GM21619 (cell line): ENCODE measurements around the gene TGM5.
"Not testable (repeated sequence)": the region's sequence is repeated elsewhere in the genome, so short reads cannot be mapped to it uniquely, and the experiment has no call there.

Source experiments
- ATAC-seq: cut with Tn5 transposase; IDR thresholded peaks from one replicate; pipeline ENCODE4 v1.9.1; 2021; ENCODE audit not compliant: unreplicated experiment

The TGM5 gene, protein sequence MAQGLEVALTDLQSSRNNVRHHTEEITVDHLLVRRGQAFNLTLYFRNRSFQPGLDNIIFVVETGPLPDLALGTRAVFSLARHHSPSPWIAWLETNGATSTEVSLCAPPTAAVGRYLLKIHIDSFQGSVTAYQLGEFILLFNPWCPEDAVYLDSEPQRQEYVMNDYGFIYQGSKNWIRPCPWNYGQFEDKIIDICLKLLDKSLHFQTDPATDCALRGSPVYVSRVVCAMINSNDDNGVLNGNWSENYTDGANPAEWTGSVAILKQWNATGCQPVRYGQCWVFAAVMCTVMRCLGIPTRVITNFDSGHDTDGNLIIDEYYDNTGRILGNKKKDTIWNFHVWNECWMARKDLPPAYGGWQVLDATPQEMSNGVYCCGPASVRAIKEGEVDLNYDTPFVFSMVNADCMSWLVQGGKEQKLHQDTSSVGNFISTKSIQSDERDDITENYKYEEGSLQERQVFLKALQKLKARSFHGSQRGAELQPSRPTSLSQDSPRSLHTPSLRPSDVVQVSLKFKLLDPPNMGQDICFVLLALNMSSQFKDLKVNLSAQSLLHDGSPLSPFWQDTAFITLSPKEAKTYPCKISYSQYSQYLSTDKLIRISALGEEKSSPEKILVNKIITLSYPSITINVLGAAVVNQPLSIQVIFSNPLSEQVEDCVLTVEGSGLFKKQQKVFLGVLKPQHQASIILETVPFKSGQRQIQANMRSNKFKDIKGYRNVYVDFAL

DNA sequence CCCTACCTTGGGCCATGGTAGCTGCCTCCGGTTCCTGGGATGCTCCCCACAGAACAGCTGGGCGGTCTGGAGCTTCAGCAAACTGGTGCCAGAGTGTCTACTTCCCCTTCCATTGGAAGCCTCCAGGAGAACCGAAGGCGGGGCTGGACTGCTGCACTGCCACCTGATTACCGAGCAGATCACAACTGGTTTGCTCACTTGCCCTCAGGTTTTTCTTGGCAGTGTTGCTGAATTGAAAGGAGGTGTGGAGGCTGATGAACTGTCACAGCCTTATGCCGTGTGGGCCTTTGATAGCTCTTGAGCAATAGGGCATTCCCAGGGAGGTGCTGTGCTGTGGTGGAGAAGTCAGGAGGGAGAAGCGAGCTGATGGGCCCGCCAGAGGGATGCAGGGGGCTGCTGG, at the start of gene TGM5:
TSS of gene TGM5 (minus strand) at position 95 of the 400 bp plus-strand sequence. CDS start at position 16, 79 bp downstream.
- no peak for ATAC-seq

DNA sequence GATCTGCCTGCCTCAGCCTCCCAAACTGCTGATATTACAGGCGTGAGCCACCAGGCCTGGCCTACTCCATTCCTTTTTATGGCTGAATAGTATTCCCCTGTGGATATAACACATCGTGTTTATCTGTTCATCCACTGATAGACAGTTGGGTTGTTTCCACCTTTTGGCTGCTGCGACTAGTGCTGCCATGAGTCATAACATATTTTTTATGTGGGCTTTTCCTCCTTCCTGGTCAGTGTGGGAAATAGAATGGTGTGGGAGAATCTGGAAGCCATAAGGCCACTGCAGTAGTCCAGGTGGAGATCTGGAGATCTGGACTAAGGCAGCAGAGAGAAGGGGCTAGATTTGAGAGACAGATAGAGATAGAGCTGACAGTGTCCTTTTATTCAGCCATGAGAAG, 47.4 kb upstream of the TGM5 start:
- ATAC-seq: no peak

DNA sequence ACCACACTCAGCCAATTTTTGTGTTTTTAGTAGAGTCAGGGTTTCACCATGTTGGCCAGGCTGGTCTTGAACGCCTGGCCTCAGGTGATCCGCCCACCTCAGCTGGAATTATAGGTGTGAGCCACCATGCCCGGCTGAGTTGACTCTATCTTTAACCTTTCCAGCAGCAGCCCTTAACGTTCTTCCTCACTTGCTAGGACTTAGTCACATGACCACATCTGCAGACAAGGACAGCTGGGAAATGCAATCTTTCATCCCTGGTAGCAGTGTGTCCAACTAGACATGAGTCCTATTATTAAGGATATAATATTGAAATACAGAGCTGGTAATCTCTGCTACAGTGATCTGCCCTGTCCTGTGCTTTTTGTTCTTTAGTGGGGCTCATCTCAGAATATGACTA, 45.6 kb upstream of the TGM5 start:
- no peak for ATAC-seq

DNA sequence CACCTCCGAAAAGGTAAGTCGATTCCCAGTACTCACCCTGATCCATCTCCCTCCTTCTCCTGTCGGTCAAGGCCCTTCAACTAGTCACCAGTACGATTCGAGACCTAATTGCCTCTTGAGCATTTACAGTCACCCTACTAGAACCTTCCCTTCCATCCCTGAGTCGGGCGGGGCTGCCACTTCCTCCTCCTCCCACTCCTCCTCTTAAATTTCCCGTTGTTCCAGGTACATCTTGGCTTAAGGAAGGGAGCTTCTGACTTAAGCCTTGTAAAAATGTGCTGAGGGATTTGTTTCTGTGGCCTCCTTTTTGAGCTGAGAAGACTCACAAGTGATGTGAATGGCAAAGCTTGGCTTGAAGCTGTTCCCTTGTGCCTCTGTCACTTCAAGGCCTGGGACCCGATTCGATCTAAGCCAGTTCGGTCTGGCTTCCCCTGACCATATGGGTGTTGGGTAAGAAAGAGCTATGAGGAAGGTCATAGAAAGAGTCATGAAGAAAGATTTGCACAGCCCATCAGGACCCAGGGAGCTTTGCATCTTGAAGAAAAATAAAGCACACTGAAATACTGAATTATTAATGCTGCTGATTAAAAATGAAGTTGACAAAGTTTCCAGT, 35.6 kb upstream of the TGM5 start, which contains the start of gene TGM7:
TSS of gene TGM7 (minus strand) at position 51 of the 613 bp plus-strand sequence.
- no peak for ATAC-seq

DNA sequence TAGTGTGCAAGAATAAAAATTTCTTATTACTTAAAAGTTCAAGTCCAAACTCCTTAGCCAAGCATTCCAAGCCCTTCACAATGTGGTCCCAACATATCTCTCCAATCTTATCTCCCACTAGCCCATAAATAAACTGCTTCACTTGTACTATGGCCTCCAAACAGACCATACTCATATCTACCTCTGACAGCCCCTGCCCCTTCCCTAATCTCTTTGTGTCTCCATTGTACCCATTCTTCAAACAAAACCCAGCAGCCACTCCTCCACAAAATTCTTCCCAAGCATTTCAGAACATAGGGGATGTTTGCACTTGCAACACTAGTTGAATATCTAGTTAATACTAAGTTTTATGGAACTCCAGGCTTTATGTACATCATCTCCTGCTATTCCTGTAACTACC, 33.2 kb upstream of the TGM5 start:
- no peak for ATAC-seq

- ATAC-seq: no peak
Observed at GRCh38 chr15:43299411-43299810, 32.7 kb upstream of the TGM5 start.

DNA sequence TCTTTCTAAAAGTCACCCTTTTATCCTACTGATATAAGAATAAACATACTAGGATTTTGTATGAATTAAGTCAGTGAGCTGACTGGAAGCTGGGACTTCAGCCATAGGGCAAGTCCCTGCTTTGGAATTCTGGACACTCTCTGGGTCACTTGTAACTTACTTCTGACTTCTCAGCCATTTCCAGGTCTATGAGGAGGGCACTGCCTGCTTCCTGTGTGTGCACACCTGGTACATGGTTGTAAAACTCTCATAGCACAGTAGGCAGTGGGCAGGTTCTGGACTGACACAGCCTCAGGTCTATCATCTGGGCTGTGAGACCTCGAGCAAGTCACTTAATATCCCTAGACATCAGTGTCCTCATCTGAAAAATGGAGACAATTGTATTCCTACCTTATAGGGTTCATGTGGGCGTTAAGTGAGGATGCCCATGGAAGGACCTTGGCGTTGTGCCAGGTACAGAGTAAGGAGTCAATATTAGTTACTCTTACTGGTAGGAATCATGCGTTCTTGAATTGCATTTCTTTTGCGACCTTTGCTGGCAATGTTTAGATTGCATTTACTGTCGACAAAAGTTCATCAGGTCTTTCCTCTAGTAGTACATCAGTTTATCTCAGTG, 27.5 kb upstream of the TGM5 start:
- ATAC-seq: no peak

GRCh38 chr15:43293432-43293831, 26.7 kb upstream of the TGM5 start:
- ATAC-seq: no peak

GRCh38 chr15:43292375-43293078, 25.8 kb upstream of the TGM5 start:
- no peak for ATAC-seq

DNA sequence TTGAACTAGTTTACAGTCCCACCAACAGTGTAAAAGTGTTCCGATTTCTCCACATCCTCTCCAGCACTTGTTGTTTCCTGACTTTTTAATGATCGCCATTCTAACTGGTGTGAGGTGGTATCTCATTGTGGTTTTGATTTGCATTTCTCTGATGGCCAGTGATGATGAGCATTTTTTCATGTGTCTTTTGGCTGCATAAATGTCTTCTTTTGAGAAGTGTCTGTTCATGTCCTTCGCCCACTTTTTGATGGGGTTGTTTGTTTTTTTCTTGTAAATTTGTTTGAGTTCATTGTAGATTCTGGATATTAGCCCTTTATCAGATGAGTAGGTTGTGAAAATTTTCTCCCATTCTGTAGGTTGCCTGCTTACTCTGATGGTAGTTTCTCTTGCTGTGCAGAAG, 22.9 kb upstream of the TGM5 start:
- ATAC-seq: not testable (repeated sequence)

GRCh38 chr15:43287254-43287653, 20.5 kb upstream of the TGM5 start:
- no peak for ATAC-seq

- no peak for ATAC-seq
Observed at GRCh38 chr15:43286074-43286473, 19.3 kb upstream of the TGM5 start.

DNA sequence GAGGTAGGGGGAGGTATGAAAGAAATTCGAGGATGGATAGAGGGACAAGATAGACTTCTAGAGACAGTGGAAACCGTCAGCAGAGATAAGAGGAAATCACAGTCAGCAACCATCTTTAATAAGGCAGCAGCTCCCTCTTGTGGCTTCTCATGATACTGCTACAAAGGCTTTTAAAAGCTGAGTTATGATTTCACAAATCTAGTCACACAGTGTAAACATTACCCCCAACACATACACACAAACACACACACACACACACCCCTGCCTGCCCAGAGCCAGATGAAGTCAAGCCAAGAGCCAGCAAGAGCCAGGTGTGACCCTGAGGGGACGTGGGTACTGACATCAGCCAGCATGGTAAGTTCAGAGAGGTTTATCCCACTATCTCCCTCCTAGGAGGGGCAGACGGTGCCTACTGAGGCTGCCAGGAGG, 18.9 kb upstream of the TGM5 start:
- no peak for ATAC-seq

DNA sequence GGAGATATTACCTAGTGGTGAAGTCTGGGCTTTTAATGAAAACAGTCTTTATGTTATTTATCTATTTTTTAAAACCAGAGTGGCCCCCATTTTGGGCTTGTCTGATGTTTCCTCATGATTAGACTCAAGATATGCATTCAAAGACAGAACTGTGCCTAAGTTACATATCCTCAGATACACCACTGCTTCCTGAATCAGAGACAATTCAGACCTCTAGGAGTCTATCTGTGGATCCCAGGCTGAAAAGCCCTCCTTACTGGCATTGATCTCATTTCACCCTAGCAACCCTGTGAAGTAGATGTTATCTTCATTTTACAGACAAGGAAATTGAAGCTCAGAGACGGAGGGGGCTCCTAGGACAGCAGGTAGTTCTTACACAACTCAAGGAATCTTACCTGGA, 16.8 kb upstream of the TGM5 start:
- ATAC-seq: no peak

DNA sequence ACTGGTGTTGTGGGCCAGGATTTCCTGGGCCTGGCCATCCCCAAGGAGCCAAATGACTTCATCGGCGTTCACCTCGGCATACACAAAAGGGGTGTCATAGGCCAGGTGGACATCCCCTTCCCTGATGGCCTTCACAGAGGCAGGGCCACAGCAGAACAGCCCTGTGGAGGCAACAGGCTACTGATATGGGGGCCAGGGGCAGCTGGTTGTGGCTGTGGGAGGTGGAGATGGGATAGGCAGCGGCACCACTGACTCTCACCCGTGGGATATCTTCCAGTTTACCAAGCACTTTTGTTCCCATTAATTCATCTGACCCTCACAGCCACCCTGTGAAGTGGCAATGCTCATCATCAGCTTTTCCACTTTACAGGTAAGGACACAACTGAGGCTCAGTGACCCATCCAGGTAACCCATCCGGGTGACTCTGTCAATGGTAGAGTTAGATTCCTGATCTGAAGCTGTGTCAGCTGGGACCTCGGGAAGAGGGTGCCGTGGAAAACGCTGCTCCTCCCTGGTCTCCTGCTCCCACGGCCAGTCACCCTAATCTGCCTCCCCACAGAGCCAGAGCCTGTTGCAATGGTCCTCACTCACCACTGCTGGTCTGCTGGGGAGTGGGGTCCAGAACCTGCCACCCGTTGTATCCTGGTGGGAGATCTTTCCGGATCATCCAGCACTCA, 15.3 kb upstream of the TGM5 start:
- no peak for ATAC-seq

DNA sequence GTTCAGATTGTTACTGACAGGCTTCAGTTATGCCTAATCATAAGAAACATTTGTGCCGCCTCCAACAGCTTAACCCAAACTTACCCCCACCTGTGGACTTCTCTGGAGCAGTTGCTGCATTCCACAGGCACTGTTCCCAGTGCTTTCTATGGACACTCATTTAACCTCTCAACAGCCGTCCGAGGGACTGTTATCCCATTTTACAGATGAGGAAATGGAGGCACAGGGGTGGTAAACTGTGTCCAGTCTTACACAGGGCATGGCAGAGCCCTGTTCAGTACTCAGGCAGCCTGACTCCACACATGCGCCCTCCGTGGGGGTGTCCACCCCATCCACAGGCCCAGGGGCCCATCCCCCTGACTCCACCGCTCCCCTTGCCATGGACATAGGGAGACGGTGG, 14.3 kb upstream of the TGM5 start:
- no peak for ATAC-seq

GRCh38 chr15:43279496-43279895, 12.8 kb upstream of the TGM5 start:
- no peak for ATAC-seq

DNA sequence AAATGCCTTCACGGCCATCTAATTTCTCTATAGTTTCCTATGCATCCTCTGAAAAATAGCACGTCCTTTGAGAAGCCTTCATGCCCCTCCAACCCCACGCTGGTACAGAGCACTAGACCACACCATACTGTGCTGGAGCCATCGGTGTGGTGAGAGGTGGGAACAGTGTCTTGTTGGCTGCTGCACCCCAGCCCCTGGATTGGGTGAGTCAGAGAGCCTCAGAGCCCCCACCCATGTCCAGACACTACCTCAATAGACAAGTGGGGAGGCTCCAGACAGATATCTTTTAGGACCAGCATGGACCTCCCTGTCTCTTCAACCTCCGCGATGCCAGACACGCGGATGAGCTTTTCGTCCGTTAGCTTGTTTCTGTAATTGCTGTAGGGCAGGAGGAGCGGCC, 12.1 kb upstream of the TGM5 start:
- no peak for ATAC-seq

- no peak for ATAC-seq
Observed at GRCh38 chr15:43277901-43278300, 11.2 kb upstream of the TGM5 start.

DNA sequence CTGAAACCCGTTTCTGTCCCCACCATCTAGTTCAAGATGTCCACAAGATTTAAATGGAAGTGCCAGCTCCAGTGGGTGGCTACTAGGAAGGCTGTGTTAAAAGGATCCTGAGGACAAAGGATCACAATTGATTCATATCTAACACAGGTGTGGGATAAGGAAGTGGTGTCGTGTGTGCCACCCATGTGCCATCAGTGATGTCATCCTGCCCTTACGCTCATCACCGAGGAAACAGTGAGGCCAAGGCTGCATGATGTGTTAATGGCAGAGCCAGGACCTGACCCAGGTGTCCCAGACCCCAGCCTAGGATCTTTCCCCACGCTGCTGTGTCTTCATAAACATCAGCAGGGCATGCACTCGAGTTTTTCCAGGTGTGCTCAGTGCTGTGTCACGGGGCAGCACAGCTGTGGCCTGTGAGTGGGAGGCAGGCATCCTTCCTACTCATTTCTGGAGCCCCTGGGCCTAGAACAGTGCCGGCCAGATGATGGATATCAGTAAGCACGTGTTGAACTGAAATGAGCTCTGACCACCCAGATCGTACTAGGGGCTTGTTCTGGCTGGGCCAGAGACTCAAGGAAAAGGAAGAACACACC, 10.6 kb upstream of the TGM5 start:
- ATAC-seq: no peak
